K562 (cell line): ENCODE measurements around the gene C2orf76.

Experiments used
- FOS ChIP-seq: IDR thresholded peaks from 3 replicates; pipeline ENCODE4 v1.6.1; 2011; ENCODE audit not compliant: insufficient read length; ENCODE audit errors: extremely low read depth
- PHB2 ChIP-seq: fragments of 450-650 bp; IDR thresholded peaks from 2 replicates; pipeline ENCODE4 v1.6.1; 2017; ENCODE audit warnings: low read depth
- TEAD4 ChIP-seq, 2 experiments: sonication (generic) in 1 of 2; formaldehyde crosslinking in 1 of 2; IDR thresholded peaks; 2 replicates each; pipeline versions ENCODE4 v1.6.1 to v1.8.0; 2012 to 2022; ENCODE audit warnings: borderline replicate concordance in 1 of 2, inconsistent platforms in 1 of 2, low read length in 1 of 2, mild to moderate bottlenecking in 1 of 2, missing genetic modification reagents in 1 of 2
- ZNF766 ChIP-seq: fragments of 200-800 bp; sonication (Bioruptor generic); conservative IDR thresholded peaks from 2 replicates; pipeline ENCODE4 v1.6.1; 2016; ENCODE audit warnings: missing genetic modification characterization, missing compliant biosample characterization
- TF ChIP-seq, protein P1 (sequence below): fragments of 450-650 bp; IDR thresholded peaks from one replicate; pipeline ENCODE4 v1.6.1; 2018; ENCODE audit warnings: mild to moderate bottlenecking, moderate library complexity; ENCODE audit not compliant: partially characterized antibody

DNA sequence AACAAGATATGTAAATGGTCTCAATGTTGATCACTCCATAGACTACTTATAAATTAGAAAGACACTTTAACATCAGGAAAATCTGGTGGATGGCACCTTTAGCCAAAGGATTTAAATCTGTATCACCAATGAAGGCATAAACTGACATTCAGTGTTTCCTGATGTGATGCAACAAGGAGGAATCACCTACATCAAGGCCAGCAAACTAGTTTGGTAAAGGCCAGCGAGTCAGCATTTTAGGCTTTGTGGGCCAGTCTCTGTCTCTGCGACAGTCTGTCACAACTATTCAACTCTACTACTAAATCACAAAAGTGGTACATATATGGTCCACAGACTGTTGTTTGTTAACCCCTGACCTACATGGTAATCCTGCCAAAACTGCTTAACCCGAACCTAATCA, 33.3 kb downstream of the C2orf76 start:
- TF ChIP-seq PHB2 (no peak), ZNF766 (CRISPR knock-in tag) (no peak), FOS (no peak), TEAD4 (IDR thresholded peaks at IDR 0.05; ENCODE audit: low read length) (no peak), TEAD4 (CRISPR knock-in tag; IDR thresholded peaks at IDR 0.05; ENCODE audit: borderline replicate concordance) (no peak)
- TF ChIP-seq, protein P1, sequence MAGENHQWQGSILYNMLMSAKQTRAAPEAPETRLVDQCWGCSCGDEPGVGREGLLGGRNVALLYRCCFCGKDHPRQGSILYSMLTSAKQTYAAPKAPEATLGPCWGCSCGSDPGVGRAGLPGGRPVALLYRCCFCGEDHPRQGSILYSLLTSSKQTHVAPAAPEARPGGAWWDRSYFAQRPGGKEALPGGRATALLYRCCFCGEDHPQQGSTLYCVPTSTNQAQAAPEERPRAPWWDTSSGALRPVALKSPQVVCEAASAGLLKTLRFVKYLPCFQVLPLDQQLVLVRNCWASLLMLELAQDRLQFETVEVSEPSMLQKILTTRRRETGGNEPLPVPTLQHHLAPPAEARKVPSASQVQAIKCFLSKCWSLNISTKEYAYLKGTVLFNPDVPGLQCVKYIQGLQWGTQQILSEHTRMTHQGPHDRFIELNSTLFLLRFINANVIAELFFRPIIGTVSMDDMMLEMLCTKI: no peak
